Testis (tissue), 3 donors: ENCODE results near the gene COL23A1. TPM values are rescaled to one million over a fixed set of nuclear protein-coding genes. Genes with fewer than 3 reads are reported as not detected.

Experiments
- DNase-seq: peaks from one replicate; pipeline ENCODE4 v3.0.0-alpha.2; 2019
- H3K27ac ChIP-seq, 2 donors: fragments of 200-600 bp; sonication (generic); one replicate each; pipeline ENCODE4 v1.5.1; 2019
- H3K27me3 ChIP-seq: fragments of 200-600 bp; sonication (generic); one replicate; pipeline ENCODE4 v1.5.1; 2019
- H3K36me3 ChIP-seq: fragments of 200-600 bp; sonication (generic); one replicate; pipeline ENCODE4 v1.5.1; 2017; ENCODE audit warnings: low read depth; ENCODE audit errors: missing control alignments
- H3K4me1 ChIP-seq: fragments of 200-600 bp; sonication (generic); one replicate; pipeline ENCODE4 v1.5.1; 2019
- H3K4me3 ChIP-seq, 2 donors: fragments of 200-600 bp; sonication (generic); one replicate each; pipeline ENCODE4 v1.5.1; 2017 to 2019
- H3K9me3 ChIP-seq: fragments of 200-600 bp; sonication (generic); one replicate; pipeline ENCODE4 v1.5.1; 2017
- POLR2A ChIP-seq: fragments of 450-650 bp; IDR thresholded peaks from one replicate; pipeline ENCODE4 v1.6.1; 2017; ENCODE audit warnings: antibody characterized with exemption, mild to moderate bottlenecking, moderate library complexity
- WGBS, 2 donors: methylation state at CpG; one replicate each; pipeline ENCODE4 v1.1.5; 2018; 5-methylcytosine and 5-hydroxymethylcytosine counted together
- intact Hi-C: fragments of 100-400 bp; cut with DNase I; formaldehyde crosslinking; loops from one replicate; pipeline ENCODE4 v1.15.1; 2023; ENCODE audit warnings: low total_unique reads
- polyA plus RNA-seq: library from polyadenylated mRNA; stranded (reverse); fragments of 350-450 nt; fragmentation: Illumina TruSeq; extraction: RNeasy Lipid Tissue Mini Kit (QIAGEN cat#74804); gene quantifications from one replicate; pipeline ENCODE4 v1.2.3, GENCODE V29; 2014; ENCODE audit warnings: low read depth, low replicate concordance; ENCODE audit not compliant: insufficient read depth
- total RNA-seq, 2 donors: library from RNA; depleted of rRNA; stranded (reverse); fragments of >200 nt; gene quantifications; one replicate each; pipeline ENCODE4 v1.2.3, GENCODE V29; 2016
- TF ChIP-seq, protein P1 (sequence below), 3 experiments: fragments of 450-650 bp in 2 of 3; fragments of 200-600 bp in 1 of 3; sonication (generic) in 1 of 3; IDR thresholded peaks; one replicate each; pipeline ENCODE4 v1.5.1; 2016 to 2019; ENCODE audit warnings: antibody characterized with exemption in 3 of 3, mild to moderate bottlenecking in 2 of 3, moderate library complexity in 1 of 3

Gene COL23A1
- total and polyA plus RNA-seq, 3 donors from 2014 or later = 4.3 to 5.5 (median 5.0) TPM

DNA sequence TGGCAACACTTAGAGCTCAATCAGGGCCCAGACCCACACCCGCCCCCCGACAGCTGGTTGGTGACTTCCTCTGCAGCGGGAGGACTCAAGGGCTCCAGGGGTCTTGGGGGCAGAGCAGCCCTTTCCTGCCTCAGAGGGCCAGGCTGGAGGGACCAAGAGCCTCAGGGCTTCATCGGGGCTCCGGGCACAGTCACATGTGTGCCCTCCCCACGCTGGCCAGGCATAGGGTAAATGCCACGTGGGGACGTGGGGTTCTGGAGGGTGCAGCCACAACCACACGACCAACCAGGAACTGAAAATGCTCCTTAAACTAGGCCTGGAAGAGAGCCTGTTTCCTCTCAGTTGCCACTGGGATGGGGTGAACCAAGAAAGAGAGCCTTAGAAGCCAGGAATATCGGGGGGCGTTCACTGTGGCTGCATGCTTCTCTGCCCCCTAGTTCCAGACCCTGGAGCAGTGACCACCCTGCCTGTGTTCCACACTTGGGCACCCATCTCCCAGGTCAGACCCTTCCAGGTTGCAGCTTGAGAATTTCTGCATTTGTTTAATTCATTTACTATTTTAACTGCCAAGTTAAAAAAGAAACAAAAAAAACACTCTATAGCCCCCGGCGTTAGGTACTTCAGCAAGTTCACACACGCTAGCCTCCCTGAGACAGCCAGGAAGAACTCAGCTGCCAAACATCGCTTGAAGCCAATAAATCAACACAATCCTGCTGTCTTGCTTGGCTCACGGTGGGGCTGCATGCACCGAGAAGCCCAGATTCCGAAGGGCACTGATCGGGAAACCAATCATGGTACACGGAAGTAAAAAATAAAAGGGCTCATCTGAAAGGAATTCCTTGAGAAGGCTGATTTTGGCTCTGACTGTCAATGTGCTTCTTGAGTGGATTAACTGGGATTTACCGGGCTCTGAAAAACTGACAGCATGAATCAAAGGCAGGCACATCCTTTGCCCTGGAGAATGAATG lies 301.5 kb downstream of the COL23A1 start:
- 73 to 84% methylated on average over 21 of the region's 21 CpGs for WGBS, 2 donors
- Histone ChIP-seq H3K4me3 (no peak overlapping the region), H3K36me3 (no peaks in the 10 kb centered on the region), H3K4me1 (no peaks in the 10 kb centered on the region), H3K9me3 (no peaks in the 10 kb centered on the region), H3K27ac (no peak overlapping the region), H3K27me3 (no peaks in the 10 kb centered on the region)
- no peak for DNase-seq
- intact Hi-C loops = loop anchor here (10.0 kb wide), 1 partner anchor 296 kb away; no protein-coding TSS in a partner anchor
- TF ChIP-seq POLR2A = no peak
- TF ChIP-seq, protein P1, sequence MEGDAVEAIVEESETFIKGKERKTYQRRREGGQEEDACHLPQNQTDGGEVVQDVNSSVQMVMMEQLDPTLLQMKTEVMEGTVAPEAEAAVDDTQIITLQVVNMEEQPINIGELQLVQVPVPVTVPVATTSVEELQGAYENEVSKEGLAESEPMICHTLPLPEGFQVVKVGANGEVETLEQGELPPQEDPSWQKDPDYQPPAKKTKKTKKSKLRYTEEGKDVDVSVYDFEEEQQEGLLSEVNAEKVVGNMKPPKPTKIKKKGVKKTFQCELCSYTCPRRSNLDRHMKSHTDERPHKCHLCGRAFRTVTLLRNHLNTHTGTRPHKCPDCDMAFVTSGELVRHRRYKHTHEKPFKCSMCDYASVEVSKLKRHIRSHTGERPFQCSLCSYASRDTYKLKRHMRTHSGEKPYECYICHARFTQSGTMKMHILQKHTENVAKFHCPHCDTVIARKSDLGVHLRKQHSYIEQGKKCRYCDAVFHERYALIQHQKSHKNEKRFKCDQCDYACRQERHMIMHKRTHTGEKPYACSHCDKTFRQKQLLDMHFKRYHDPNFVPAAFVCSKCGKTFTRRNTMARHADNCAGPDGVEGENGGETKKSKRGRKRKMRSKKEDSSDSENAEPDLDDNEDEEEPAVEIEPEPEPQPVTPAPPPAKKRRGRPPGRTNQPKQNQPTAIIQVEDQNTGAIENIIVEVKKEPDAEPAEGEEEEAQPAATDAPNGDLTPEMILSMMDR (IDR thresholded peaks at IDR 0.05) = no peak

GRCh38 chr5:178287791-178288105 lies 302.4 kb downstream of the COL23A1 start:
- Histone ChIP-seq H3K9me3 (no peaks in the 10 kb centered on the region), H3K4me3 (no peak overlapping the region), H3K4me1 (no peaks in the 10 kb centered on the region), H3K27me3 (no peaks in the 10 kb centered on the region), H3K36me3 (no peaks in the 10 kb centered on the region), H3K27ac (no peak overlapping the region)
- 88 to 98% methylated on average over 7 to 10 of the region's 10 CpGs for WGBS, 2 donors
- TF ChIP-seq, protein P1 (IDR thresholded peaks at IDR 0.05) = no peak
- no peak for TF ChIP-seq POLR2A
- DNase-seq = no peak
- intact Hi-C loops = loop anchor here (10.0 kb wide), 1 partner anchor 297 kb away; no protein-coding TSS in a partner anchor

GRCh38 chr5:178287091-178287790 lies 303.0 kb downstream of the COL23A1 start:
- Histone ChIP-seq H3K27ac (no peak overlapping the region), H3K4me3 (no peak overlapping the region), H3K36me3 (no peaks in the 10 kb centered on the region), H3K4me1 (no peaks in the 10 kb centered on the region), H3K27me3 (no peaks in the 10 kb centered on the region), H3K9me3 (no peaks in the 10 kb centered on the region)
- WGBS, 2 donors = 83 to 85% methylated on average over 17 to 20 of the region's 20 CpGs
- intact Hi-C loops = loop anchor here (10.0 kb wide), 1 partner anchor 298 kb away; no protein-coding TSS in a partner anchor
- no peak for TF ChIP-seq POLR2A
- TF ChIP-seq, protein P1 (IDR thresholded peaks at IDR 0.05) = no peak
- no peak for DNase-seq

- Histone ChIP-seq H3K27ac (no peak overlapping the region), H3K36me3 (no peaks in the 10 kb centered on the region), H3K4me3 (no peak overlapping the region), H3K9me3 (no peaks in the 10 kb centered on the region), H3K27me3 (no peaks in the 10 kb centered on the region), H3K4me1 (no peaks in the 10 kb centered on the region)
- TF ChIP-seq, protein P1 (IDR thresholded peaks at IDR 0.05) = no peak
- no peak for TF ChIP-seq POLR2A
- intact Hi-C loops = loop anchor here (10.0 kb wide), 1 partner anchor 298 kb away; no protein-coding TSS in a partner anchor
- no peak for DNase-seq
- 89 to 97% methylated on average over 23 to 34 of the region's 34 CpGs for WGBS, 2 donors
These were observed 303.7 kb downstream of the COL23A1 start for GRCh38 chr5:178286226-178287090.
